HG03439 (cell line): ENCODE measurements around the gene ABI3.

Experiments
- ATAC-seq: cut with Tn5 transposase; IDR thresholded peaks from one replicate; pipeline ENCODE4 v1.9.1; 2021; ENCODE audit warnings: mild to moderate bottlenecking, moderate library complexity; ENCODE audit not compliant: unreplicated experiment

ABI3 gene

DNA sequence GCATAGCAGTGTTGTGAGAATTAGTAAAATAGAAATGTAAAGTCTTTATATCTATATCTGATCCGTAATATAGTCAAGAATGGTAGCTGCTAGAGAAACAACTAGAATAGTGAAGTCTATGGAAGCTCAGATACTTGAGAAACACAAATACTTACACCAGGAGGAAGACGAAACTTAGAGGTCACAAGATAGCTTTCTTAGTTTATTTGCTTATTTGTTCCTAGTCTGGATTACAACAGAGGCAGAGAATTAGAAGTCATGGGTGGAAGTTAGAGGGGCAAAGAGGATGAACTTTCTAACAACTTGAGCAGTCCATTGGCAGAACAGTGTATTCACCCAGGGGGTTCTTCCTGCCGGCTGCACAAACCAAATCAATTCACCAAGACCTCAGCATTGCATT lies 14.0 kb upstream of the ABI3 start:
- no peak for ATAC-seq

DNA sequence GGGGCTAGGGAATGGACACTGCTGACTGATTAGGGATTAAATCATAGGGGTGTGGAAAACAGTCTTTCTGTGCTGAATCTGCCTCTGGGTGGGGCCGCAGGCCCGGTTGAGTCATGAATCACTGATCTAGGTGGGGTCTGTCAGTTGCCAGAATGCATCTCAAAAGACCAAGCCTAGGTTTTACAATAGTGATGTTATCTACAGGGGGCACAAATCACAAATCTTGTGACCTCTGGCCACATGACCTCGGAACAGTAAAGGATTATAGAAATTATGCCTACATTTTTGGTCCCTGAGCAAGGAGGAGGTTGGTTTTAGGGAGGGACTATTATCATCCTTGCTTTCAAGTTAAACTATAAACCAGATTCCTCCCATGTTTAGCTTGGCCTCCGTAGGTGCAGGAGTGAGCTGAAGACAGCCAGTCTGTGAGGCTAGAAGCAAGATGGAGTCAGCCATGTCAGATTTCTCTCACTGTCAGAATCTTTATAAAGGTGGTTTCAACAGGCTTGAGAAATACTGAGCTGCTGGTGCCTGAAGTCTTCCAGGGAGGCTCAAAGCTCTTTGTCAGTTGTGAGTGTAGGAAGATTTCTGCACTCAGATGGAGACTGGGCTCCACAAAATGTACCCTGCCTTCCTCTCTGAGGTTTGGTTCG lies 13.0 kb upstream of the ABI3 start:
- ATAC-seq: no peak

DNA sequence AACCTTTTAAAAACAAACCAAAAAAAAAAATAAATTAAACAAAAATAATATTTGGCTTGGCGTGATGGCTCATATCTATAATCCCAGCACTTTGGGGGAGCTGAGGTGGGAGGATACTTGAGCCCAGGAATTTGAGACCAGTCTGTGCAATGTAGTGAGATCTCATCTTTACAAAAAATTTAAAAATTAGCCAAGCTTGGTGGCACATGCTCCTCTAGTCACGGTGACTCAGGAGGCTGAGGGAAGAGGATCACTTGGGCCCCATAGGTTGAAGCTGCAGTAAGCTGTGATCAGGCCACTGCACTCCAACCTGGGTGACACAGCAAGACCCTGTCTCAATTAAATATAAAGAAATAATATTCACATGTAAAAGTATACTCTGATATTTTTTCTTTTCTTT lies 12.3 kb upstream of the ABI3 start:
- no peak for ATAC-seq

DNA sequence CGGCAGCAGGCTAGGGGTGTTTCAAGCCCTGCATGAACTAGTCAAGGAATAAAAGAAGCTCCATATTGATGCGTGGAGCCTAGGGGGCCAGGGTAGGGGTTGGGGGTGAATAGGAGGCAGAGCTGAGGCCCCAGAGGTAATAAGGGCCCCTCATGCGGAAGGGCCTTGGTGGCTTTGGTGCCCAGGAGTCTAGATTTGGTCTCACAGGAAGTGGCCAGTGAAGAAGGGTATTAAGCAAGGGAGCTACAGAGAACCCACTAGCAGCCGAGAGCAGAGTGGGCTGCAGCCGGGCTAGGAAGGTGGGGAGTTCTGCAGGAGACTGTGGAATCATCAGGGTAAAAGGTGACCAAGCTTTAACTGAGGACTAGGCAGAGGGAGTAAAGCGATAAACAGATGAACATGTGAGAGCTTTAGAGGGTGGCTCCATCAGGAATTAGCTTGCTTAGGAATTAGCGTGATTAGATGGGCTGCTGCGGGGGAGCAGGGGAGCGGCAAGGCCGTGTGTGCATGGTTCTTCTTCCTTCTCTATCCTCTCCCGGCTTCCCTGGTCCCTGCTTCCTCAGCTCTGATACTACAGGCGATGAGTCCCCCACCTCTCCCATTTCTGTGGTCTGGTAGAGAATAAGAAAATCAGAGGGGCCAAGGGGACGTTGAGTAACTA lies 10.0 kb upstream of the ABI3 start:
- ATAC-seq: no peak

DNA sequence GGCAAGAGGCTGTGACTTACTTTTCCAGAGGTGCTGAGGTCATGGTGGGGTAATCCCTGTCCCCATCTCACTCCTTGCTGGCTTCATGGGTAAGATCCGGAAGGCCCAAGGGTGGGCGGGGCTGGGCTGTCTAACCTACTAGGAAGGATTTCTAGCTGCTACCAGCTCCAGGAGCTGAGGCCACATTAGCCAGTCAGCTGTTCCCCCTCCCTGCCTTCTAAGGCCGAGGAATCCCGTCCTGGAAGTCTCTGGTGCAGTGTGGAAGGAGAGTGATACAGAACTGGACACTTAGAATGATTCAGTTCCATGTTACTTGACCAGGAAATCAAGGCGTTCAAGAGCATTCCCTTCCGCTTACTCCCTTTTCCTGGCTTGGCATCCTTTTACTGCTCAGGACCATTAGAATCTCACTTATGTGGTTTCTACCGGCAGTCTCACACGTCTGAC lies 9.0 kb upstream of the ABI3 start:
- no peak for ATAC-seq

DNA sequence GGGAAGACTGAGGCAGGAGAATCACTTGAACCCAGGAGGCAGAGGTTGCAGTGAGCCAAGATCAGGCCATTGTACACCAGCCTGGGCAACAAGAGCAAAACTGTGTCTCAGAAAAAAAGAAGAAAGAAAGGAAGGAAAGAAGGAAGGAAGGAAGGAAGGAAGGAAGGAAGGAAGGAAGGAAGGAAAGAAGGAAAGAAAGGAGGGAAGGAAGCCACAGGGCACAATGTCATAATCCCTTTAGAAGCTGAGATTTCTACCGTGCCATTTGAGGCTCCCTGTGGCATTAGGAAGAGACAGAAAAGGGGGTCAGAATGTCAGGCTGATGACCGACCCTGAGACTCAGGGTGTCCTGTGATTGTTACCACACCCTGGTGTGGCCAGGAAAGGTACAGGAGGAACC lies 6.7 kb upstream of the ABI3 start:
- no peak for ATAC-seq

DNA sequence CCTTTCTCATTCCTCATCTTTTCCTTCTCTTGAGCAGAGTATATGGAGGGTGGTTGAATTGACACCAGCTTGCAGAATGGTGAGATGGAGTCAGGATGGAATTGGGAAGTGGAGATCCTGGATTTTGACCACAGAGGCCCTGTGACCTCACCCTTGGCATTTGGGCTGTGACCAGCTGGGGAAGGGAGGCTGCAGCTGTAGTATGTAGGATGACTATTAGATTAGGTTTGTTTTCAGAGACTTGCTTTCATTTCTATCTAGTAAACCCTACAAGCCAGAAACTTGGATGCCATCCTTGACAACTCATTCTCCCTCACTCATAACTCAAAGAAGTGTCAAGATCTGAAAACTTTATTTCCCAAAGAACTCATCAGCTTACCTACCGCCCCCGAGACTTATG lies 6.0 kb upstream of the ABI3 start:
- no peak for ATAC-seq

DNA sequence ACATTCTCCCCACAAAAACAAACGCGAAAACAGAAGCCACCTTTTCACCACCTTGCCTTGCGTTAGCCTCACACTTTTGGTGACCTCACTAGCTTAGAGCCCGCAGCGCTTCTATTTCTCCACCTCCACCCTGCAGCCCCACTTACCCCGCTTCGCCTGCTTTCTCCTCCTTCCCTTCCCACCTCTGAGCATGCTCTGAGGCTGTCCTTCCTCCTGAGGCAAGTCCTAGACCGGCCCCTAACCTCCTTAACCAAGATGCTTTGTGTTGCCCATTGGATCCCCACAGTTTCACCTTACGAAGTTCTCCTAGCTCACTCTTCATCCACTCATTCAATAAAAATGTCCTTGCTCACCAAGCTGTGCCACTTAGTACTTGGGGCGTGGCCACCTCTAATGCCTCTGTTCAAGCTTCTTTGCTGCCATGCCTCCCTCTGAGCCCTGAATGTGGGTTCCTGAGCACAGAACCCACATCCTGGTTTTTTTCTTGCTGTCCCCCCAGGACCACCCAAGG lies 1.4 kb upstream of the ABI3 start:
- ATAC-seq: no peak

DNA sequence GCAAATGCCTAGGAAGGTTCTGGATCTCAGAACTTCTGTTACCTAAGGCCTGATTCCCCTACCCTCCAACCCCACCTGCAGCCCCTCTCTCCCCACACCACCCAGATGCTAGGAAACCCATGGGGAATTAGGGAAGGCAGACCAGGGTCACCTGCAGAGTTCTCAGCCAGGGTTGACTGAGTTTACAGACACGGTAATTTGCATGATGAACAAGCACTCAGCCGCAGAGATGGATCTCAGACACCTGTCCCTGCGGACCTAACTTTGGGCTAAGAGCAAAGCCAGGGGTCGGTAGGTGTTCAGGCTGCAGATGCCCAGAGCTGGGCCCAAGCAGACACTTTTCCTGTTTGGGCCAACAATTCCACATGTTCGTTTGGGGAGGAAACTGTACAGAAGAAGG lies 2.9 kb downstream of the ABI3 start:
- ATAC-seq: no peak

DNA sequence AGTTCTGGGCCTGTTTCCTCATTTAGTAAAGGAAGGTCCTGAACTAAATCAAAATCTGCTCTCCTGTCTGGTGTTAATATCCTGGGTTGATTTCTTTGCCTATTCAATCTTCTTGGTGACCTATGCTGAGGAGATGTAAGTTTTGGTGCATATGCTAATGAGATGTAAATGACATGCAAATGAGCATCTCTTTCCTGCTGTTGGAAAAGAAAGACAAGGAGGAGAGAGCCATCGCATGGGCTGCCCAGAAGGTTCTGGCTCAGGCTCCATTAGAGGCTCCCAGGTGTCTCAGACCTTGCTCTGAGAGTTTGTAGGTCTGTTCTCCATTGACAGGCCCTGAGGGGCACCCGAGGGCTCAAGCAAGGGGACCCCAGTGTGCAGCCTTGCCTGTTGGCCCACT lies 3.3 kb downstream of the ABI3 start:
- no peak for ATAC-seq

DNA sequence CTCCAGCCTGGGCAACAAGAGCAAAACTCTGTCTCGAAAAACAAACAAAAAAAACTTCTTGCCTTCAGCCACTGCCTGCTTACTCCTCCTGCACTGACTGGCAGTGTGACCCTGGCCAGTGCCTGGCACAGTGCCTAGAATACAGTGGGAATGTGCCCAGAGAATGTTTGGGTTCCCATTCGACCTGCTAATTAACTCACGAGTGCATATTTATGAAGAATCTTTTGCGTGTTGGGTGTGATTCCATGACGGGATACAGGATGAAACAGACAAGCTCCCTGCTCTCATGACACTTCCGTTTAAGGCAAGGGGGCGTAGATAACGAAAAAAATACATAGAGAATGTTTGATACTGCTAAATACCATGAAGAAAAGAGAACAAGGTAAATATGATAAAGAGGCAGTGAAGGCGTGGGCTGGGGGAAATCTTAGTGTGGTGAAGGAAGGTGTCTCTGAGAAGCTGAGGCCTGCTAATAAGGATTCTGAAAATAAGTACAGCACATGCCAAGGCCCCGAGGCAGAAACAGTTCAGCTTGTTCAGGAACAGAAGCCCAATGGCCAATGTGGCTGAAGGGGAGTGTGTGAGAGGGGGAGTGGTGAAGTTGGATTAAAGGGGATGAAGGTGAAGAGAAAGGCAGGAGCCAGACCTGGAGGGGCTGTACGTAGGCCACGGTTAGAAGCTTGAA lies 4.3 kb downstream of the ABI3 start:
- no peak for ATAC-seq

DNA sequence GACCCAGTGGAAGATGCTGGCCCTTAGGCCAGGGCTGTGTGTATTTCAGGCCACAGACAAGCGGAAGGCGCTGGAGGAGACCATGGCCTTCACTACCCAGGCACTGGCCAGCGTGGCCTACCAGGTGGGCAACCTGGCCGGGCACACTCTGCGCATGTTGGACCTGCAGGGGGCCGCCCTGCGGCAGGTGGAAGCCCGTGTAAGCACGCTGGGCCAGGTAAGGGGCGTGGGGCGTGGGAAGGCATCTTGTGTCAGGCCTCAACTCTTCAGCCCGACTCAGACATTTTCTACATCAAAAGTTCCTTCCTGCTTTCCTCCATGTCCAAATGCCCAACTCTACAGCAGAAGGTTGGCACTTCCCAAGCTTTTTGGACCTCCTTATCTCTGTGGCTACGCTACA lies 6.0 kb downstream of the ABI3 start:
- no peak for ATAC-seq

DNA sequence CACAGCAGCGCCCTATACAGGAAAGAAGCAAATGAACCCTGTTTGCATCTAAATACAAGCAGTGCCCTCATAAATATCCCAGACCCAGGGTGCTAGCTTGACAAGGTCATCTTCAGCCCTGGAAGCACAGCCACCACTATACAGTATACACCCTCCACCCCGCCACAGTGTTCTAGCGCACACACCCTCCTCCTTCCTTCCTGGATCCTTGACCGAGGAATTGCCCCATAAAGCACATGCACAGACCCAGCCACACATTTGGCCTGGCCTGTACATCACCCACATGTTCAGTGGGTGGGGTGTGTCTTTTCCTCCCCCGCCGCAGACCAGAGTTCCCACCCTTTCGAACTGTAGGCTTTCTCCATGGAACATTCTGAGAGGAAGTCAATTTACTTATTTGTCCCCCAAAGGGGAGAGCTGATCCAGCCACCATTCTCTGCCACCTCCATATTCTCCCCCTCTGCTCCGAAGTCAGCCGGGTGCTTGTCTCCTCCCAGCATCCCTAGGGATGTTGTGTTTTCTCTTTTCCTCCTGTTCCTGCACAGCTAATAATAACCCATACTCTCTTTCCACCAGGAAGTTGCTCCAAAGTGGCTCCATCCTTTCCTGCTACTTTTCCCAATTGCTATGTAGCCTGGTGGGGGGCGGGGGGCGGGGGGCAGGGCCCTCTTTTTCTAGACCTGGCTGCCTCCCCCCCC lies 6.6 kb downstream of the ABI3 start:
- no peak for ATAC-seq

DNA sequence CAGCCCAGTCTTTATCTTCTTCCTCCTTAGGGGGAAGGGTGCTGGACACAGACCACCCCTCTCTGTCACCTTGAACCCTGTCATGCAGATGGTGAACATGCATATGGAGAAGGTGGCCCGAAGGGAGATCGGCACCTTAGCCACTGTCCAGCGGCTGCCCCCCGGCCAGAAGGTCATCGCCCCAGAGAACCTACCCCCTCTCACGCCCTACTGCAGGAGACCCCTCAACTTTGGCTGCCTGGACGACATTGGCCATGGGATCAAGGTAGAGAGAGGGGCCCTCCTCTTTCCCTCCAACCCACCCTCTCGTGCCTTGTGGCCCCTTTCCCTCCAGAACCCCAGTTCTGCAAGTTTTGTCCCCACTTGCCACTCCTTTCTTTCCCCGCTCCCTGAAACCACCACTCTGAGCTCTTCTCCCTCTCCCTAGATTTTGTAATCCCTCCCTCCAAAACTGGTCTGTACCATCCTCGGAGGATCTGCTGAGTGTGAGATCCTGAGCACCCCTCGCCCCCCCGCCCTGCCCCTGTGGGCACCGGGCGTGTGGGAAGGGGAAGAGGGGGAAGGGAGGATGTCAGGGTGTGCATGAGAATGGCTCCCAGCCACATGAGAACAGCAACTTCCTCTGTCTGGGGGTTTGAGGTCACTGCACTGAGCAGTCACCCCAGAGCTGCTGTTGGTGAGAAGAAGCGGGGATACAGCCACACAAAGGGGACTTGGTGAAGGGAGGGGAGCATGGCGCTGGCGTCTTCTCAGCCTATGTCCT lies 7.3 kb downstream of the ABI3 start:
- no peak for ATAC-seq

DNA sequence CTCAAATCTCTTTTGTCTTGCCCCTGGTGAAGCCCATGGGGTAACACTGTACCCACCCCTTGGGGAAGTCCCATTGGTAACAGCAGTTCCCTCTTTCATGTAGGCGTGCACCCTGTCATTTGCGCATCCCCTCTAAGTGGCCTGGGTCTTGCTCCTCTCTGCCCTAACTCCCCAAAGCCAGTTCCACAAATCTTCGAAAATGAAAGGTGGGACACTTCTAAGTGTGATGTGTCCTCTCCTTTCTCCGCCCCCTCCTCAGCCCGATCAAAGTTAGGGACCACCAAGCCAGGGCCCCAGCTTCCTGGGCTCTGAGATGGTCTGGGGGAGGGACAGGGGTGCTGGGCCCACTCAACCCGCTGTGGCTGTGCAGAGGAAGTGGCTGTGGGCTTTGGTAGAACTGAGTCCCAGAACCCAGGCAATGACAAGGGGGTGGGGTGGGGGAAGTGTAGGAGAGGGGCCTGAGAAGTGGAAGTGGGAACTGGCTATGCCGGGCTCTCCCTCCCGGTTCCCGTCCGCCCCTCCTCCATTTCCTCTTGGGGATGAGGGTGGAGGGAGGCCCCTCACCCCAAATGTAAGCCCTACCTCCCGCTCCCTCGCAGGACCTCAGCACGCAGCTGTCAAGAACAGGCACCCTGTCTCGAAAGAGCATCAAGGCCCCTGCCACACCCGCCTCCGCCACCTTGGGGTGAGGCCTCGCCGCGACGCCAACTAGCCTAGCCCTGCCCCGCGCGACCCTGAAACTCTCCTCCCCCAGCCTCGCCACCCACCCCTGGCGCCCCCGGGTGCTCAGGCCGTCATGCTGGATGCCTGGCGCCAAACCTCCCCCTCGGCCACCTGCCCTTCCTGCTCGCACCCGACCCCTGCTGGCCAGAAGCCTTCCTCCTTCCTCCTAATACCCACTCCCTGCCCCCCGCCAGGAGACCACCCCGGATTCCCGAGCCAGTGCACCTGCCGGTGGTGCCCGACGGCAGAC lies 8.7 kb downstream of the ABI3 start:
- no peak for ATAC-seq

DNA sequence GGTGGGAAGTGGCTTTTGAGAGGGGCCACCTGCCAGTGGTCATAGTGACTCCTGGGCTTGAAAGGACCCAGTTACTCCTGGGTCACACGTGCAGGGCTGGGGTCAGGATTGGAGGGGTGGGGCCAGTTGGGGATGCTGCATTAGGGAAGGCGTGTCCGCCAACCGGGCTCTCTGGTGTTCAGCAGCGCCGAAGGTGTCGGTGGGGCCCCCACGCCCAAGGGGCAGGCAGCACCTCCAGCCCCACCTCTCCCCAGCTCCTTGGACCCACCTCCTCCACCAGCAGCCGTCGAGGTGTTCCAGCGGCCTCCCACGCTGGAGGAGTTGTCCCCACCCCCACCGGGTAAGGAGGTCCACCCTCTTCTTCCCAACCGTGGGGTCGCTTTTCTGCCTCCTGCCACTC lies 9.5 kb downstream of the ABI3 start:
- ATAC-seq: no peak

DNA sequence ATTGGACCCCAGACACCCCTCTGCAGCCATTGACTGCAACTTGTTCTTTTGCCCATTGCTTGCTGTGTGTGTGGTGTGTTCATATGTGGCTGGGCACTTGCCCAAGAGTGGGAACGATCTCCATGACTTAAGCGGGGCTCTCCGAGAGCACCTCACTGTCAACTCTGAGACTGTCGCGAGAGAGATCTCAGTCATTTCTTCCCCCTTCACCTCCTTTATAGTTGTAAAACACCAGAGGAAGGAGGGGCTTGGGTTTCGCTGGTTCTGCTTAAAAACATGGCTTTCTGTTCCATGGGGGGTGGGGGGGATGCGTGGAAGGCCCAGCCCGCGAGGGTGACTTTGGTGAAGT lies 12.6 kb downstream of the ABI3 start:
- no peak for ATAC-seq

DNA sequence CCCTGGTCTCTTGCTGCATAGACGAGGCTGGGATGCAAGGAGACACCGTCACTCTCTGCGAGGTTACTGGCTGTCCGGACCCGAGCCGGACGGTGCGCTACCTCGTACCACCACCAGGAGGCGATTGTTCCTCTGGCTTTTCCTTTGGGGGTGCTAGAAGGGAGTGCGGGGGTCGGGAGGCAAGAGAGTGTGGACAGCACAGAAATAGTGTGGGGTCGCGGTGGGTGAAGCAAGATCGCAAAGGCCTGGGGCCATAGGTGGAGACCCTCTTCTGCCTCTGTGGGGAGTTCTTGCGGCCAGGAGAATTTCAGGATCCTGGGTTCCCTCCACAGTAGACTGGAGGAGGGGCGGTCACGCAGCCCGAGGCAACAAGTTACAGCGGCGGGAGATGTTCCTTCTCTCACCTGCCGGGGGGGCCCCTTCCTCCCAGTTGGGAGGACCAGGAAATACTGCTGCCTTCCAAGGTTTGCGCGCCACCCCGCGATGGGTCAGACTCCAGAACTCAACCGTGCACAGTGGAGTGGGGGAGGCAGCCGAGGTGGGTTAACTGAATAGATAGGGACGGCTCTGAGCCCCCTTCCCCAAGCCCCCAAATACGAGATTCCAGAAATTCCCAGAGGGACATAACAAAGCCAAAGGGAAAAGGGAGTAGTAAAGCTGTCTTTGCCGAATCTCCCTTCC lies 13.2 kb downstream of the ABI3 start:
- ATAC-seq: no peak
